ENCODE measurements around the gene KLF13. TPM values are rescaled to one million over a fixed set of nuclear protein-coding genes. Genes with fewer than 3 reads are reported as not detected.

The KLF13 gene
- total and polyA plus RNA-seq, 10 of the 15 experiments (the other 5 are each of a cell fraction or from before 2014, with no cell fraction given), result 20.3 to 109 (median 51.4) TPM

GRCh38 chr15:31330111-31330785 lies 3.6 kb downstream of the KLF13 start:
- Histone ChIP-seq H3K4me2 (ENCODE audit: control insufficient read depth, insufficient read depth) (peak overlapping the region; percentile 85), H2AFZ (ENCODE audit: control insufficient read depth, low read depth, low read length) (no peak overlapping the region), H3K9me3 (replicated peaks; ENCODE audit: control insufficient read depth, insufficient read depth, low read length) (no peaks in the 10 kb centered on the region), H3K4me3 (peak overlapping the region; percentile 91), H3K36me3 (ENCODE audit: control insufficient read depth in 2 of 2, insufficient read depth in 2 of 2, low read length in 1 of 2) (peaks cover 2 to 5% of the 10 kb centered on the region in 2 experiments; a peak in 2 of 4 replicates), H3K9ac (ENCODE audit: control insufficient read depth, insufficient read depth, low read length) (peak overlapping the region; percentile 80), H3K79me2 (ENCODE audit: control insufficient read depth, insufficient read depth, low read length) (peaks cover 90% of the 10 kb centered on the region), H4K20me1 (ENCODE audit: control insufficient read depth, insufficient read depth) (peaks cover 8% of the 10 kb centered on the region), H3K27ac (ENCODE audit: control insufficient read depth, insufficient read depth) (peak overlapping the region; percentile 87), H3K4me1 (ENCODE audit: control insufficient read depth, insufficient read depth, low read length) (peaks cover 46% of the 10 kb centered on the region), H3K27me3 (replicated peaks in 1 of 2; ENCODE audit: control insufficient read depth in 2 of 2, insufficient read depth in 2 of 2, low read length in 1 of 2) (no peaks in the 10 kb centered on the region)
- TF ChIP-seq ZBTB11 (CRISPR knock-in tag; IDR thresholded peaks at IDR 0.05) (no peak), ATF2 (IDR thresholded peaks at IDR 0.05; ENCODE audit: low read length) (no peak), KAT2A (conservative IDR thresholded peaks at IDR 0.05; ENCODE audit: control insufficient read depth, low read depth, low read length) (no peak), SIX5 (IDR thresholded peaks at IDR 0.05; ENCODE audit: low read depth, low read length, severe bottlenecking) (no peak), HDAC6 (IDR thresholded peaks at IDR 0.05; ENCODE audit: unreplicated experiment) (no peak), ETV6 (conservative IDR thresholded peaks at IDR 0.05 in 1 of 2, IDR thresholded peaks at IDR 0.05 in 1 of 2; ENCODE audit: borderline replicate concordance in 1 of 2, low read depth in 1 of 2) (no peak), MEF2B (IDR thresholded peaks at IDR 0.05; ENCODE audit: partially characterized antibody, poor library complexity, severe bottlenecking) (no peak), NR2C2 (IDR thresholded peaks at IDR 0.05; ENCODE audit: borderline replicate concordance, control insufficient read depth, insufficient read length, low read depth) (no peak), SPI1 (IDR thresholded peaks at IDR 0.05; ENCODE audit: borderline replicate concordance, insufficient read depth, low read depth, low read length) (no peak), TAF1 (IDR thresholded peaks at IDR 0.05; ENCODE audit: borderline replicate concordance, low read depth, low read length) (no peak), POLR2A (IDR thresholded peaks at IDR 0.05; ENCODE audit: low read depth, low read length) (0 out of 2 replicates have a peak, but pooled peaks have one; percentile 26), MTA2 (IDR thresholded peaks at IDR 0.05; ENCODE audit: low read depth) (no peak), IKZF1 (conservative IDR thresholded peaks at IDR 0.05) (0 out of 2 replicates have a peak, but pooled peaks have one; percentile 25)
- TF ChIP-seq, protein P1, sequence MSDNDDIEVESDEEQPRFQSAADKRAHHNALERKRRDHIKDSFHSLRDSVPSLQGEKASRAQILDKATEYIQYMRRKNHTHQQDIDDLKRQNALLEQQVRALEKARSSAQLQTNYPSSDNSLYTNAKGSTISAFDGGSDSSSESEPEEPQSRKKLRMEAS (IDR thresholded peaks at IDR 0.05; ENCODE audit: low read depth, low read length), result no peak
- POLR2A ChIA-PET, result interaction anchor here (0.5 to 1.2 kb wide), 5 partner anchors 27 to 668 kb away, joined by 3 to 4 read pairs (median 4); no protein-coding TSS in a partner anchor
- intact Hi-C loops (cut with micrococcal nuclease; ENCODE audit: unreplicated experiment) (no loop called here), in situ Hi-C loops (cut with MboI) (loop anchor here (5.0 to 25.0 kb wide), 4 partner anchors 103 to 1282 kb away; partner anchors contain the start of genes ARHGAP11A and ARHGAP11B)
- DNase-seq (ENCODE audit: low read depth, low spot score) (no peak), ATAC-seq (no peak), FAIRE-seq (no peak)
- BruUV-seq (replicated peaks), result no TSS peak
- RAD21 ChIA-PET (ENCODE audit: unreplicated experiment), result interaction anchor here (0.5 to 2.8 kb wide), 8 partner anchors 12 to 158 kb away, joined by 3 to 18 read pairs (median 6); no protein-coding TSS in a partner anchor
- CTCF ChIA-PET, result interaction anchor here (0.5 to 1.5 kb wide), 6 partner anchors 14 to 158 kb away, joined by 3 to 6 read pairs (median 3); no protein-coding TSS in a partner anchor
- SMC1A ChIA-PET (ENCODE audit: uncharacterized antibody, unreplicated experiment), result interaction anchor here (0.8 to 2.3 kb wide), 10 partner anchors 8 to 158 kb away, joined by 3 to 8 read pairs (median 5); no protein-coding TSS in a partner anchor
- 72% methylated on average over 10 of the region's 10 CpGs for WGBS (ENCODE audit: insufficient coverage, insufficient replicate concordance, low lambda C conversion rate, missing lambda C conversion rate)
